GM23248 (cell line): ENCODE results near the gene DDI1. TPM values are rescaled to one million over a fixed set of nuclear protein-coding genes. Genes with fewer than 3 reads are reported as not detected.

Source experiments
- DNase-seq: peaks from one replicate; pipeline ENCODE4 v3.0.0-alpha.2; 2015
- H2AFZ ChIP-seq: fragments of 200-600 bp; sonication (generic); 2 replicates; pipeline ENCODE4 v1.6.1; 2016; ENCODE audit warnings: antibody characterized with exemption
- H3F3A ChIP-seq: fragments of 200-600 bp; sonication (generic); 2 replicates; pipeline ENCODE4 v1.6.1; 2016; ENCODE audit warnings: mild to moderate bottlenecking, antibody characterized with exemption, mixed run types; ENCODE audit not compliant: insufficient read depth
- H3K27ac ChIP-seq: fragments of 200-600 bp; sonication (generic); 2 replicates; pipeline ENCODE4 v1.5.1; 2016; ENCODE audit warnings: mild to moderate bottlenecking
- H3K27me3 ChIP-seq: fragments of 200-600 bp; sonication (generic); replicated peaks from 2 replicates; pipeline ENCODE4 v1.6.1; 2016; ENCODE audit warnings: mild to moderate bottlenecking; ENCODE audit not compliant: insufficient read depth
- H3K36me3 ChIP-seq: fragments of 200-600 bp; sonication (generic); 2 replicates; pipeline ENCODE4 v1.6.1; 2016; ENCODE audit warnings: low read depth, mild to moderate bottlenecking
- H3K4me1 ChIP-seq: fragments of 200-600 bp; sonication (generic); 2 replicates; pipeline ENCODE4 v1.6.1; 2016; ENCODE audit warnings: mild to moderate bottlenecking; ENCODE audit not compliant: insufficient read depth
- H3K4me2 ChIP-seq: fragments of 200-600 bp; sonication (generic); one replicate; pipeline ENCODE4 v1.6.1; 2016; ENCODE audit warnings: mild to moderate bottlenecking; ENCODE audit not compliant: unreplicated experiment
- H3K4me3 ChIP-seq: fragments of 200-600 bp; sonication (generic); 2 replicates; pipeline ENCODE4 v1.5.1; 2016; ENCODE audit warnings: mild to moderate bottlenecking
- H3K79me2 ChIP-seq: fragments of 200-600 bp; sonication (generic); 2 replicates; pipeline ENCODE4 v1.6.1; 2016; ENCODE audit warnings: mild to moderate bottlenecking; ENCODE audit not compliant: insufficient read depth
- H3K9ac ChIP-seq: fragments of 200-600 bp; sonication (generic); 2 replicates; pipeline ENCODE4 v1.6.1; 2016; ENCODE audit warnings: mild to moderate bottlenecking
- H3K9me2 ChIP-seq: fragments of 200-600 bp; sonication (generic); 2 replicates; pipeline ENCODE4 v1.6.1; 2016; ENCODE audit warnings: mixed run types, mild to moderate bottlenecking, moderate library complexity; ENCODE audit not compliant: insufficient read depth
- H3K9me3 ChIP-seq: fragments of 200-600 bp; sonication (generic); one replicate; pipeline ENCODE4 v1.6.1; 2017; ENCODE audit warnings: low read depth
- H4K20me1 ChIP-seq: fragments of 200-600 bp; sonication (generic); 2 replicates; pipeline ENCODE4 v1.6.0; 2016; ENCODE audit not compliant: insufficient read depth
- EZH2 ChIP-seq: fragments of 200-600 bp; sonication (generic); IDR thresholded peaks from 2 replicates; pipeline ENCODE4 v1.6.1; 2018; ENCODE audit warnings: antibody characterized with exemption, mild to moderate bottlenecking; ENCODE audit not compliant: insufficient read depth, poor library complexity, severe bottlenecking
- EZH2phosphoT487 ChIP-seq: fragments of 200-600 bp; sonication (generic); IDR thresholded peaks from 2 replicates; pipeline ENCODE4 v1.6.1; 2018; ENCODE audit warnings: antibody characterized with exemption, moderate library complexity, mild to moderate bottlenecking, low read depth; ENCODE audit not compliant: insufficient read depth
- WGBS, 2 experiments: methylation state at CpG; one replicate each; pipeline ENCODE4 v1.1.6; 2015 to 2017; ENCODE audit warnings: low lambda C conversion rate in 2 of 2, low coverage in 1 of 2; ENCODE audit errors: missing lambda C conversion rate in 2 of 2; 5-methylcytosine and 5-hydroxymethylcytosine counted together
- in situ Hi-C: fragments of 300-500 bp; cut with MboI; formaldehyde crosslinking; loops from 2 replicates; pipeline ENCODE4 v1.15.0; 2020
- polyA plus RNA-seq: library from polyadenylated mRNA; unstranded; fragments of >200 nt; fragmentation: Nextera tagmentation; extraction: Ambion mirVana; gene quantifications from 2 replicates; pipeline ENCODE4 v1.2.1, GENCODE V29; 2016
- total RNA-seq: library from RNA; depleted of rRNA; stranded (reverse); fragments of >200 nt; shearing (Covaris generic); gene quantifications from 2 replicates; pipeline ENCODE4 v1.2.3, GENCODE V29; 2014

DDI1 gene
- total and polyA plus RNA-seq, 2 experiments from 2014 or later: not detected

GRCh38 chr11:104051778-104052177 is 15.3 kb downstream of the DDI1 start:
- Histone ChIP-seq H3K79me2 (no peaks in the 10 kb centered on the region), H3K4me1 (no peaks in the 10 kb centered on the region), H4K20me1 (no peaks in the 10 kb centered on the region), H3K4me3 (no peak overlapping the region), H3K4me2 (no peak overlapping the region), H3F3A (no peaks in the 10 kb centered on the region), H3K27ac (no peak overlapping the region), H3K9me2 (no peaks in the 10 kb centered on the region), H3K9me3 (no peaks in the 10 kb centered on the region), H3K36me3 (no peaks in the 10 kb centered on the region), H3K27me3 (no peaks in the 10 kb centered on the region), H2AFZ (no peak overlapping the region), H3K9ac (no peak overlapping the region)
- WGBS, 2 experiments: 42 to 51% methylated on average over 4 of the region's 4 CpGs
- TF ChIP-seq EZH2: no peak
- no peak for TF ChIP-seq EZH2phosphoT487
- in situ Hi-C loops: no loop called here
- DNase-seq: peak; percentile 19

GRCh38 chr11:104053743-104054478 is 17.5 kb downstream of the DDI1 start:
- no peaks in the 10 kb centered on the region for H3K27me3 ChIP-seq
- no peak overlapping the region for H3K27ac ChIP-seq
- 54 to 59% methylated on average over 5 of the region's 5 CpGs for WGBS, 2 experiments
- H2AFZ ChIP-seq: no peak overlapping the region
- no peak for DNase-seq
- H3K4me2 ChIP-seq: no peak overlapping the region
- H4K20me1 ChIP-seq: no peaks in the 10 kb centered on the region
- H3K9ac ChIP-seq: no peak overlapping the region
- H3K9me2 ChIP-seq: peaks cover 3% of the 10 kb centered on the region; the same call in 1 of the 2 replicates
- no peaks in the 10 kb centered on the region for H3K9me3 ChIP-seq
- no peak for TF ChIP-seq EZH2
- TF ChIP-seq EZH2phosphoT487: no peak
- H3K36me3 ChIP-seq: no peaks in the 10 kb centered on the region
- no peaks in the 10 kb centered on the region for H3K79me2 ChIP-seq
- in situ Hi-C loops: no loop called here
- H3K4me3 ChIP-seq: no peak overlapping the region
- no peaks in the 10 kb centered on the region for H3F3A ChIP-seq
- no peaks in the 10 kb centered on the region for H3K4me1 ChIP-seq

- TF ChIP-seq EZH2 (no peak), EZH2phosphoT487 (no peak)
- Histone ChIP-seq H2AFZ (no peak overlapping the region), H3K4me3 (no peak overlapping the region), H3K27ac (no peak overlapping the region), H3K27me3 (no peaks in the 10 kb centered on the region), H4K20me1 (no peaks in the 10 kb centered on the region), H3F3A (no peaks in the 10 kb centered on the region), H3K9me3 (no peaks in the 10 kb centered on the region), H3K4me1 (no peaks in the 10 kb centered on the region), H3K9ac (no peak overlapping the region), H3K79me2 (no peaks in the 10 kb centered on the region), H3K4me2 (no peak overlapping the region), H3K36me3 (no peaks in the 10 kb centered on the region), H3K9me2 (peaks cover 4% of the 10 kb centered on the region; the same call in 1 of the 2 replicates)
- WGBS, 2 experiments: 84 to 87% methylated on average over 4 of the region's 4 CpGs
- no peak for DNase-seq
- in situ Hi-C loops: no loop called here
These were observed 18.6 kb downstream of the DDI1 start for GRCh38 chr11:104054911-104055529.

- H3K27me3 ChIP-seq: no peaks in the 10 kb centered on the region
- DNase-seq: no peak
- in situ Hi-C loops: no loop called here
- TF ChIP-seq EZH2 (no peak), EZH2phosphoT487 (no peak)
- H3K9me3 ChIP-seq: no peaks in the 10 kb centered on the region
- H3F3A ChIP-seq: no peaks in the 10 kb centered on the region
- no peaks in the 10 kb centered on the region for H3K4me1 ChIP-seq
- no peak overlapping the region for H2AFZ ChIP-seq
- no peak overlapping the region for H3K9ac ChIP-seq
- H3K27ac ChIP-seq: no peak overlapping the region
- no peaks in the 10 kb centered on the region for H4K20me1 ChIP-seq
- no peak overlapping the region for H3K4me3 ChIP-seq
- H3K9me2 ChIP-seq: peaks cover 4% of the 10 kb centered on the region; the same call in 1 of the 2 replicates
- no peaks in the 10 kb centered on the region for H3K36me3 ChIP-seq
- no peaks in the 10 kb centered on the region for H3K79me2 ChIP-seq
- 76 to 91% methylated on average over 1 of the region's 1 CpG for WGBS, 2 experiments
- no peak overlapping the region for H3K4me2 ChIP-seq
These were observed 19.2 kb downstream of the DDI1 start for GRCh38 chr11:104055596-104055995.
